ELR (cell line): ENCODE data around the gene RELL2.
A peak's percentile ranks its signal among the peaks of the same experiment; 100 is the strongest.

Experiments
- DNase-seq: peaks from one replicate; pipeline ENCODE4 v3.0.0-alpha.2; 2015; ENCODE audit warnings: low read depth

Gene RELL2

GRCh38 chr5:141677415-141677814 is 40.6 kb downstream of the RELL2 start:
- peak; percentile 51 for DNase-seq

- no peak for DNase-seq
Measured at GRCh38 chr5:141680178-141680577, 43.4 kb downstream of the RELL2 start.

- DNase-seq = peak; percentile 75
Measured at GRCh38 chr5:141680751-141681201, 44.0 kb downstream of the RELL2 start.

- no peak for DNase-seq
Measured at GRCh38 chr5:141681295-141681694, 44.5 kb downstream of the RELL2 start.

- peak; percentile 94 for DNase-seq
Measured at GRCh38 chr5:141681695-141682641, 45.2 kb downstream of the RELL2 start, which contains the start of gene ARAP3. ARAP3 (minus strand) TSS chr5:141682230; CDS start chr5:141680486, 1,744 bp downstream.

- no peak for DNase-seq
Measured at GRCh38 chr5:141683596-141684141, 46.9 kb downstream of the RELL2 start.

- DNase-seq = no peak
Measured at GRCh38 chr5:141685591-141685990, 48.8 kb downstream of the RELL2 start.

- DNase-seq = no peak
Measured at GRCh38 chr5:141686648-141687416, 50.0 kb downstream of the RELL2 start.
